ENCODE measurements around the gene YTHDC2.

DNA sequence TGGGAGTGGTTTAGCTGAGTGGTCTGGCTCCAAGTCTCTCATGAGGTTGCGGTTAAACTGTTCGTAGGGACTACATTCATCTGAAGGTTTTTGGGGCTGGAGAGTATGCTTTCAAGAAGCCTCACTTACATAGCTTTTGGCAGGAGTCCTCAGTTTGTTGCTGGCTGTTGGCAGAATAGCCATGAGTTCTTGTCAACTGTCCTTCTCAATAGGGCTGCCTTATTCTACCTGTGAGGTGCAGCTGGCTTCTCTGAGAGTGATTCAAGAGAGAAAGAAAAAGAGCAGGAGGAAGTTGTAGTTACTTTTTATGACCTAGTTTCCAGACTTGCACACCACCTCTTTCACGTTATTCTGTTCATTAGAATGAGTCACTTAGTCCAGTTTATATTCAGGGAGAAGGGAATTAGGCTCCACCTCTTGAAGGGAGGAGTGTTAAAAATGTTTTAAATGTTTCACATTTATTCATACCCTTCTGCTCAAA lies 33.2 kb downstream of the YTHDC2 start:
- TF ChIP-seq, protein P1, sequence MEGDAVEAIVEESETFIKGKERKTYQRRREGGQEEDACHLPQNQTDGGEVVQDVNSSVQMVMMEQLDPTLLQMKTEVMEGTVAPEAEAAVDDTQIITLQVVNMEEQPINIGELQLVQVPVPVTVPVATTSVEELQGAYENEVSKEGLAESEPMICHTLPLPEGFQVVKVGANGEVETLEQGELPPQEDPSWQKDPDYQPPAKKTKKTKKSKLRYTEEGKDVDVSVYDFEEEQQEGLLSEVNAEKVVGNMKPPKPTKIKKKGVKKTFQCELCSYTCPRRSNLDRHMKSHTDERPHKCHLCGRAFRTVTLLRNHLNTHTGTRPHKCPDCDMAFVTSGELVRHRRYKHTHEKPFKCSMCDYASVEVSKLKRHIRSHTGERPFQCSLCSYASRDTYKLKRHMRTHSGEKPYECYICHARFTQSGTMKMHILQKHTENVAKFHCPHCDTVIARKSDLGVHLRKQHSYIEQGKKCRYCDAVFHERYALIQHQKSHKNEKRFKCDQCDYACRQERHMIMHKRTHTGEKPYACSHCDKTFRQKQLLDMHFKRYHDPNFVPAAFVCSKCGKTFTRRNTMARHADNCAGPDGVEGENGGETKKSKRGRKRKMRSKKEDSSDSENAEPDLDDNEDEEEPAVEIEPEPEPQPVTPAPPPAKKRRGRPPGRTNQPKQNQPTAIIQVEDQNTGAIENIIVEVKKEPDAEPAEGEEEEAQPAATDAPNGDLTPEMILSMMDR (IDR thresholded peaks at IDR 0.05), result no peak
- TF ChIP-seq POLR2A (IDR thresholded peaks at IDR 0.05), result no peak
